ENCODE measurements around the gene ACMSD.

ACMSD gene

GRCh38 chr2:134855709-134856108, 17.3 kb downstream of the ACMSD start:
- TF ChIP-seq SPI1 (IDR thresholded peaks at IDR 0.05; ENCODE audit: borderline replicate concordance, low read depth) = no peak
- no peak for TF ChIP-seq GABPA (IDR thresholded peaks at IDR 0.05; ENCODE audit: low read depth)
- no peak for TF ChIP-seq POLR2AphosphoS5 (IDR thresholded peaks at IDR 0.05; ENCODE audit: low read depth)
- no peak for TF ChIP-seq REST (IDR thresholded peaks at IDR 0.05; ENCODE audit: insufficient replicate concordance, low read depth)
- no peak for TF ChIP-seq CTCF (IDR thresholded peaks at IDR 0.05; ENCODE audit: insufficient read depth, low read length)
- Histone ChIP-seq H3K27me3 (ENCODE audit: insufficient read depth, poor library complexity, severe bottlenecking) (no peaks in the 10 kb centered on the region), H3K27ac (replicated peaks) (no peak overlapping the region), H3K4me3 (replicated peaks; ENCODE audit: insufficient read depth, low read length) (no peak overlapping the region)
- DNase-seq (ENCODE audit: low read depth in 1 of 2, low spot score in 1 of 2) = no peak

GRCh38 chr2:134858245-134858644, 19.8 kb downstream of the ACMSD start:
- TF ChIP-seq GABPA (IDR thresholded peaks at IDR 0.05; ENCODE audit: low read depth) = no peak
- TF ChIP-seq CTCF (IDR thresholded peaks at IDR 0.05; ENCODE audit: insufficient read depth, low read length) = no peak
- DNase-seq (ENCODE audit: low read depth in 1 of 2, low spot score in 1 of 2) = no peak
- H3K4me3 ChIP-seq (replicated peaks; ENCODE audit: insufficient read depth, low read length) = no peak overlapping the region
- H3K27ac ChIP-seq (replicated peaks) = no peak overlapping the region
- no peaks in the 10 kb centered on the region for H3K27me3 ChIP-seq (ENCODE audit: insufficient read depth, poor library complexity, severe bottlenecking)

- no peaks in the 10 kb centered on the region for H3K27me3 ChIP-seq (ENCODE audit: insufficient read depth, poor library complexity, severe bottlenecking)
- no peak overlapping the region for H3K4me3 ChIP-seq (replicated peaks; ENCODE audit: insufficient read depth, low read length)
- TF ChIP-seq GABPA (IDR thresholded peaks at IDR 0.05; ENCODE audit: low read depth) (no peak), POLR2AphosphoS5 (IDR thresholded peaks at IDR 0.05; ENCODE audit: low read depth) (no peak), CTCF (IDR thresholded peaks at IDR 0.05; ENCODE audit: insufficient read depth, low read length) (no peak), SPI1 (IDR thresholded peaks at IDR 0.05; ENCODE audit: borderline replicate concordance, low read depth) (no peak), REST (IDR thresholded peaks at IDR 0.05; ENCODE audit: insufficient replicate concordance, low read depth) (no peak)
- H3K27ac ChIP-seq (replicated peaks) = no peak overlapping the region
- DNase-seq (ENCODE audit: low read depth in 1 of 2, low spot score in 1 of 2) = no peak
These were observed 22.8 kb downstream of the ACMSD start for GRCh38 chr2:134861173-134861572.

DNA sequence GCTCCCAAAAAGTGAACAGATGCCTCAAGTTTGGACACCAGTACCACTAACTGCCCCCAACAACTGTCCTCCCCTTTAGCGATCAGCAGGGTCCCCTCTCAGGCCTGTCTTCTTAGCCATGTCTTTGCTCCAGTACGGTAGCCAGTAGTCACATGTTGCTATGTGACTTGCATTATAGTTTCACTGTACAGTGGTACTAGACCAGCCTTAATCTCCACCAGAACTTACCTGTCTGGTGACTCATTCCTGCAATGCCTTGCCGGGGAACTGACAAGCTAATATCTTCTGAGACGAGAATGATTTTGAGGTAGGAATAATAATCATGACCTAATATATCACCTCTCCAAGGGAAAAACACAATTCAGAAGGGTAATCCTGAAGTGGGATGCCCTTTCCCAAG, 23.7 kb downstream of the ACMSD start:
- TF ChIP-seq POLR2AphosphoS5 (IDR thresholded peaks at IDR 0.05; ENCODE audit: low read depth) (no peak), GABPA (IDR thresholded peaks at IDR 0.05; ENCODE audit: low read depth) (no peak), CTCF (IDR thresholded peaks at IDR 0.05; ENCODE audit: insufficient read depth, low read length) (no peak), SPI1 (IDR thresholded peaks at IDR 0.05; ENCODE audit: borderline replicate concordance, low read depth) (no peak), REST (IDR thresholded peaks at IDR 0.05; ENCODE audit: insufficient replicate concordance, low read depth) (no peak)
- no peaks in the 10 kb centered on the region for H3K27me3 ChIP-seq (ENCODE audit: insufficient read depth, poor library complexity, severe bottlenecking)
- no peak for DNase-seq (ENCODE audit: low read depth in 1 of 2, low spot score in 1 of 2)
- no peak overlapping the region for H3K27ac ChIP-seq (replicated peaks)
- H3K4me3 ChIP-seq (replicated peaks; ENCODE audit: insufficient read depth, low read length) = no peak overlapping the region

All from HL-60 (cell line).